GM10266 (cell line): ENCODE measurements around the gene DRG2.

Experiments used
- DNase-seq: peaks from one replicate; pipeline ENCODE4 v3.0.0; 2012; ENCODE audit errors: extremely low spot score
- CTCF ChIP-seq: IDR thresholded peaks from 2 replicates; pipeline ENCODE4 v1.5.1; 2012; ENCODE audit warnings: mild to moderate bottlenecking, low read depth; ENCODE audit not compliant: control insufficient read depth, insufficient read depth; ENCODE audit errors: missing control alignments

DRG2 gene

GRCh38 chr17:18100616-18101015, 12.9 kb downstream of the DRG2 start:
- TF ChIP-seq CTCF, result no peak
- no peak for DNase-seq

GRCh38 chr17:18101828-18102227, 14.1 kb downstream of the DRG2 start:
- no peak for DNase-seq
- no peak for TF ChIP-seq CTCF

GRCh38 chr17:18102640-18103039, 14.9 kb downstream of the DRG2 start:
- no peak for DNase-seq
- TF ChIP-seq CTCF, result no peak

- TF ChIP-seq CTCF, result no peak
- no peak for DNase-seq
These were observed 17.3 kb downstream of the DRG2 start for GRCh38 chr17:18105027-18105426.

GRCh38 chr17:18105595-18105994, 17.8 kb downstream of the DRG2 start:
- TF ChIP-seq CTCF, result no peak
- no peak for DNase-seq

- TF ChIP-seq CTCF, result no peak
- DNase-seq, result no peak
These were observed 18.5 kb downstream of the DRG2 start for GRCh38 chr17:18106211-18106610.

- no peak for TF ChIP-seq CTCF
- no peak for DNase-seq
These were observed 19.5 kb downstream of the DRG2 start for GRCh38 chr17:18107061-18107790.
